GF-D8 (cell line): ENCODE measurements around the gene FRRS1.
A peak's percentile ranks its signal among the peaks of the same experiment; 100 is the strongest.

Experiments used
- DNase-seq: peaks from one replicate; lab custom pipeline; 2025; lab: John Stamatoyannopoulos, UW

Gene FRRS1

DNA sequence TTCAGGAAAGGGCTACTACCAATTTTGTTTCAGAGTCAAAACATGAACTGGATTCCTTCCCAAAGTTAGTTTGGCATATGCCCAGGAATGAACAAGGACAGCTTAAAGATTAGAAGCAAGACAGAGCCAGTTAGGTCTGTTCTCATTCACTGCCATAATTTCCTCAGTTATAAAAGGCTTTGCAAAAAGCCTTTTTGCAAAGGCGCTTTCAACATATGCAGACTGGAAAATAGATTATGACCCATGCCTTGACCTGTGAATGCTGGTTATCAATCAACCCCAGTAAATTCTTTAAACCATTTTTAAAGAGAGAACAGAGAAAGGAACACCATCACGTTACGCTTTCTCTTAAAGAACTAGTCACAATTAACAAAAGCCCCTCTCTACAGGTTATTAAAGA lies 1.7 kb upstream of the FRRS1 start:
- DNase-seq: no peak

DNA sequence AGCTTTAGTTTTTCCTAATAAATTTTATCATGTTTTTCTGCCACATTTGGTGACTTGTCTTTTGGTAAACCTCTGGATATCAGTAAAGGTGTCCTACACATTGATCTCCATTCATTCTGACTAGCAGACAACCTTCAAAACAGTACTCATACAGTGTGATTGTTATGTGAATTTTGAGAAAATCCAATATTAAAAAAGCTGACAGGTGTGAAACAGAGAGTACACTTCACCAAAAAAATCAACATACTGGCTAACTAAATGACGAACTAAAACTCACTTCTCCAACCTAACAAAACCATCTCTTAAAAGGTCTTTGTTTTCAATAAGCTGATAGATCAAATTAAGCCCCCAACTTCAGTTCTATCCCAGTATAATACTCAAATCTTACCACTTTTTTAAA lies 1.5 kb downstream of the FRRS1 start:
- no peak for DNase-seq

DNA sequence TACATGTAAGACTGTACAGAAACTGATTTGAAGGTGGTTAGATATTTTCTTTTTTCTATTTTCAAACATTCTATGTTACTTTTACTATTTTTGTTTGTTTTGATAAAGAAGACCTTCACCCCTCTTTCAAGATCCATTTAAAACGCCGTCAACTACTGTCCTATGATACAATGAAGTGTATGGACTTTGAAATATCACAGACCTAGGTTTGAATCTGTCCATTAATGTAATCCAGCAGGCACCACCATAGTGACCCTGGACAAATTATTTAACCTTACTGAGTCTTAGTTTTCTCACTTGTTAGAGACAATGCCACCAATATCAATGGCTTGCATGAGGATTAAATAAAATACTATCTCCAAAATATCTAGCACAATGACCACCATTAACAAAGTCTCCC lies 2.0 kb downstream of the FRRS1 start:
- DNase-seq: no peak

DNA sequence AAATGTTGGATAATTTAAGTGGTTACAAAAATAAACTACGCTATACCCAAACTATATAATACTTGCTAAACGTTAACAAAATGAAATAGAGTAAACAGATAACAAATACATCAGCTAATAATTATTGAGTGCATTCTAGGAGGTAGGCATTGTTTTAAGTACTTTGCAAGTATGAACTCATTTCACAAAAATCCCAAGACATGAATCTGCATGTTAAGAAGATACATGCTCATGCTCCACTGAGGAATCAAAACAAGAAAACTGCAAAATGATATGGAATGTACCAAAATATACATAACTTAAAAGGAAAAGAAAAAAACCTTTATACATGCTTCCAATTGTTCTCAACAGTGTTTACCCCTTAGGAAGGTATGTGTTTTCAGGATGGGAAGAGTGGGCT lies 2.5 kb downstream of the FRRS1 start:
- DNase-seq: no peak

GRCh38 chr1:99761774-99762173 lies 4.7 kb downstream of the FRRS1 start:
- DNase-seq: no peak

GRCh38 chr1:99759518-99760160 lies 6.8 kb downstream of the FRRS1 start:
- no peak for DNase-seq

GRCh38 chr1:99758686-99759517 lies 7.5 kb downstream of the FRRS1 start:
- peak; percentile 17 for DNase-seq

DNA sequence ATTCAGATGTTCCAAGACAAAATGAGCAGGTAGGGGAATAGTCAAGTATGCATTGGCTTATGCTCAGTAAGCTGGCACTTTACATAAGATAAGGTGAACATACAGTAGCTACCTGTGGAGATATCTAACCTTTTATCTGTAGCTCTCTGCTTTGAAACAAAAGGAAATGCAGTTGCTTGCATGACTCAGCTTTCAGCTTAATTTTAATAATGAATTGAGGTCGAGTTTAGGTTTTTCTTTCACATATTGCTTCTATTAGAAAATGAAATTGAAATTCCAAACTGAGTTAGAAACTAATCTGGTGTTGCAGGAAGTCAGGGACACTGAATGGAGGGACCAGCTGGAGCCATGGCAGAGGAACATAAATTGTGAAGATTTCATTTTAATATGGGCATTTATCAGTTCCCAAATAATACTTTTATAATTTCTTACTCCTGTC lies 8.3 kb downstream of the FRRS1 start:
- DNase-seq: no peak

DNA sequence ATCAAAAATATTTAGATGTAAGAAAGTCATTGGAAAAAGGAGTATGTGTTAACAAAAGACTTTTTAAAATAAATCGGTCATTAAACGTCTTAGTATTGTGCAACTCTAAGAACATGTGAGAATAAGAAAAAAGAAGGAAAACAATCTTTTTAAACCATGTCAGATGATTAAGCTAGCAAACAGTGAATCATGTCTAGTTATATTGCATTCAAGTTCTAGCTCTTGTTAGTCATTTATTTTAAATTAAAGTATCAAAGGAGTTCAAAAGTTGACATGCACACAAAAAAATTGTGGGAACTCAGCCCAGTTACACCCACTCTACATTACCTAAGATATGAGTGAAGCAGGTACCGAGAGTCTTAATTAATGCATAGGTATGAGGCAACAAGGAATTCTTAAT lies 9.8 kb downstream of the FRRS1 start:
- DNase-seq: no peak

- DNase-seq: no peak
These were observed 10.8 kb downstream of the FRRS1 start for GRCh38 chr1:99755664-99756063.

DNA sequence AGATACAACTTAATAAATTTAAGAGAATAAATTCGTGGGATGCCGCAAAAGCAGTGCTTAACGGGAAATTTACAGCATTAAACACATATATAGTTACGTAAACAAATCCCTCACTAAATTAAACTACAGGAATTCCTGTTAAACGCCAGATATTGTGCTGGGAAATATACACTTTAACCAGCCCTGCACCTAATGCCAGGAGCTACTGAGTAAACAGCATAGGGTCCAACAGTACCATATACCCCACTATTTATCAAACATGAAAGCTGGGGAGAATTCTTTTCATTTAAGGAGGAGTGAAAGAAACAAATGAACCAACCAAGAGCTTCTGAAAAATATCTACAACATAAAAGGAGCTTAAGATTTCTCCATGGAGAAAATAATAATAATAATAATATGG lies 11.7 kb downstream of the FRRS1 start:
- no peak for DNase-seq

- no peak for DNase-seq
These were observed 12.3 kb downstream of the FRRS1 start for GRCh38 chr1:99754055-99754626.

DNA sequence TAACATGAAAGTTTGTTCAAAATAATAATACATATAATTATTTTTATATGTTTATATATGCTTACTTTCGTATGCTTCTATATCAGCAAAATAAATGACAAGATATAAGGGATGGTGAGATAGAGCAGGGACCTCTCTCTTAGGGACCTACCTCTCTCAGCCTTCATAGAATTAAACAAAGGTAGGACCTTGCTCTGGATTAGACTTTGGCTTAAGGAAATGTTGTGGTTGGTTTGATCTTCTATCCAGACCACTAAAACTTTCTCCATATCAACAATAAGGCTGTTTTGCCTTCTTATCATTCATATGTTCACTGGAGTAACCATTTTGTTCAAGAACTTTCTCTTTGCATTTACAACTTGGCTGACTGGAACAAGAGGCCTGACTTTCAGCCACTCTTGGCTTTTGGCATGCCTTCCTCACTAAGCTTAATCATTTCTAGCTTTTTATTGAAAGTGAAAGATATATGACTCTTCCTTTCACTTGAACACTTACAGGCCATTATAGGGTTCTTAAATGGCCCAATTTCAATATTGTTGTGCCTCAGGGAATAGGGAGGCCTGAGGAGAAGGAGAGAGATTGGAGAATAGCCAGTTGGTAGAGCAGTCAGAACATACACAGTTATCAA lies 14.4 kb downstream of the FRRS1 start:
- no peak for DNase-seq

GRCh38 chr1:99749504-99750347 lies 16.7 kb downstream of the FRRS1 start:
- DNase-seq: no peak

- no peak for DNase-seq
These were observed 18.0 kb downstream of the FRRS1 start for GRCh38 chr1:99748419-99748818.

GRCh38 chr1:99745684-99746083 lies 20.8 kb downstream of the FRRS1 start:
- DNase-seq: no peak

DNA sequence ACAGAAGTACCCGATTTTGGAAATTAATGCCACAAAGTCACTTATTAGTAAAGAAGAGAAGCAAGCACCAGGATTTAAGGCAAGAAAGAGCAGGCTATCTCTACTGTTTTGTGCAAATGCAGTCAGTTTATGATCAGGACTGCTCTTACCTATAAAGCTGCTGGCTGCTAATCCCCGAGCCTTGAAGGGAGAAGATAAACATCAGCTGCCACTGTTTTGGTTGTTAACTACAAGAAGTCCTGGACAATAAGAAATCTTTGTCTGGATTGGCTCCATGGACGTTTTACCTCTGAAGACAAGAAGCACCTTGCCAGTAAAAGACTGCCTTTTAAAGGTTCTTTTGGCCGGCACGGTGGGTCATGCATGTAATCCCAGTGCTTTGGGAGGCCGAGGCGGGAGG lies 21.4 kb downstream of the FRRS1 start:
- DNase-seq: no peak

GRCh38 chr1:99740141-99740540 lies 26.3 kb downstream of the FRRS1 start:
- DNase-seq: no peak

DNA sequence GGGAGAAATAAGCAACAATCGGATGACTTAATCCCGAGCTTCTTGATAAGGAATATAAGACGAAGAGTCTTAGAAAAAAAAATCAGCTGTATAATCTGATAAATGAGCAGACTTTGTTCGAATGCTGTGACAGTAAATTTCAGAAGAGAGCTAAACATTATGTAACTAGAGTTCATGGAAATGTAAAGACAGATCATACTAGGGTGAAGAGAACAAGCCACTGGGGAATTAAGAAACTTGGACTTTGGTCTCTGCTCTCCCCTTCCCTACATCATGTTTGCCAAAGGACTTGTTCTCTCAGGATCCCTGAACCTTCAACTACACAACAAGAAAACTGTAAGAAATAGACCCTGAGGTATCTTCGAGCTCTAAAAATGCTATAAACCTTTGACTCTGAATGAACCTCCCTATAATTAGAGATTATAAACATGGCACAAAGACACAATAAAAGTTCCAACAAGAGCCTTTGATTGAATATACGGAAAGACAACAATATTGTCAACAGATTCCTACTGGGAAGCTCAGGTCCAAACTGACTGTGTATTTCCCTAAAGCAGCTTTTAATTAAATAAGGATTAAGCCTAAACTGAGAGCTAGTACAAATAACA lies 27.5 kb downstream of the FRRS1 start:
- no peak for DNase-seq

DNA sequence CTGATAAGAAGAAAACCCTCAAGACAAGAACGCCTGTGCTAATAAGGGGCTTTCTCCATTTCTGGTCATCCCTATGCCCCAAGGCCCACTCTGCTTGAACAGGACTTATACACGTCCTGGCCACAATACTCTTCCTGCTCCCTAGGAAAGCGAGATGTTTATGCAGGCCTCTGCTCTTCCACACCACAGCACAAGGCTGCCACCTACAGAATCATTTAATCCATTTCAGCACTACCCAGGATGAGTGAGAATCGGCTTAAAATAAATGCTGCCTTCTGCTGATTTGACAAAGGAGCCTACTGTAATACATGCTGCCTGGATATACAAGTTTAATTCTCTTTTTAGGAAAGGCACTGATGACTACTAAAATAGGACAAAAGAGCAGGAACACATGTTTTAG lies 29.4 kb downstream of the FRRS1 start:
- DNase-seq: no peak

DNA sequence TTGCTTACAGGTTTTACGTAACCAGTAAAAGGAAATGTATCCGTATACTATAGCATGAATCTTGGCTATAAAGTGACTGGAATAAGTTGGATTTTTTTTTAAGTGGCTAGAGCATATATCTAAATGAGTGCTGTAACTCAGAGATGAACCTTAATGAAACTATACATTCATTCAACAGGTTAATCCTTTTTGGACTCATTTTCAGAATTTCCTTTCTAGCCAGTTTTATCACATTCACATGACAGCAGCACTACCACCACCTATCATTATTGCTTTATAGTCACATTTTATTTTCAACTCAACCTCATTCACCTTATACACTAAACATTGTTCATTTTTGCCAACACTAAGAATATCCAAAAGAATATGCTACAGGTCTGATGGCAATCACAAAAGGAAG lies 30.6 kb downstream of the FRRS1 start:
- DNase-seq: no peak

DNA sequence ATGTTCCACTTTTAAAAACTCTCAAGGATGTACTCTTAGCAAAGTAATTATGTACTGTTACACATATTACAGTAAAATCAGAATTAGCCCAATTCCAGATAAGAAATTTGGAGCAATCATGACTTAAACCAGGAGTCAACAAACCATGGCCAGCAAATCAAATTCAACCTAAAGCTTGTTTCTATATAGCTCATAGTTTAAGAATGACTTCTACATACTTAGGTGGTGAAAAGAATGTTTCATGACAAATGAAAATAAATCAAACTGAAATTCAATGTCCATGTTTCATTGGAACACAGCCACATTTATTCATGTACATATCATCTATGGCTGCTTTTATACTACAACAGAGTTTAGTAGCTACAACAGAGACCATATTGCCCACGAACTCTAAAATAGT lies 35.1 kb downstream of the FRRS1 start:
- DNase-seq: no peak
